ENCODE measurements around the gene ABR. TPM values are rescaled to one million over a fixed set of nuclear protein-coding genes. Genes with fewer than 3 reads are reported as not detected.
A peak's percentile ranks its signal among the peaks of the same experiment; 100 is the strongest.
"Not testable (repeated sequence)": the region's sequence is repeated elsewhere in the genome, so short reads cannot be mapped to it uniquely, and the experiment has no call there.

Gene ABR
- total RNA-seq, 6 experiments from 2014 or later = 7.4 to 21.5 (median 11.3) TPM

GRCh38 chr17:1050246-1050995 is 129.4 kb downstream of the ABR start:
- intact Hi-C loops (cut with DNase I) = loop anchor here in 1 of 2 donors (10.0 kb wide), 1 partner anchor 256 kb away; no protein-coding TSS in a partner anchor
- TF ChIP-seq, protein P1, sequence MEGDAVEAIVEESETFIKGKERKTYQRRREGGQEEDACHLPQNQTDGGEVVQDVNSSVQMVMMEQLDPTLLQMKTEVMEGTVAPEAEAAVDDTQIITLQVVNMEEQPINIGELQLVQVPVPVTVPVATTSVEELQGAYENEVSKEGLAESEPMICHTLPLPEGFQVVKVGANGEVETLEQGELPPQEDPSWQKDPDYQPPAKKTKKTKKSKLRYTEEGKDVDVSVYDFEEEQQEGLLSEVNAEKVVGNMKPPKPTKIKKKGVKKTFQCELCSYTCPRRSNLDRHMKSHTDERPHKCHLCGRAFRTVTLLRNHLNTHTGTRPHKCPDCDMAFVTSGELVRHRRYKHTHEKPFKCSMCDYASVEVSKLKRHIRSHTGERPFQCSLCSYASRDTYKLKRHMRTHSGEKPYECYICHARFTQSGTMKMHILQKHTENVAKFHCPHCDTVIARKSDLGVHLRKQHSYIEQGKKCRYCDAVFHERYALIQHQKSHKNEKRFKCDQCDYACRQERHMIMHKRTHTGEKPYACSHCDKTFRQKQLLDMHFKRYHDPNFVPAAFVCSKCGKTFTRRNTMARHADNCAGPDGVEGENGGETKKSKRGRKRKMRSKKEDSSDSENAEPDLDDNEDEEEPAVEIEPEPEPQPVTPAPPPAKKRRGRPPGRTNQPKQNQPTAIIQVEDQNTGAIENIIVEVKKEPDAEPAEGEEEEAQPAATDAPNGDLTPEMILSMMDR (IDR thresholded peaks at IDR 0.05) = no peak
- no peak for TF ChIP-seq POLR2A (IDR thresholded peaks at IDR 0.05)
- H3K27me3 ChIP-seq = no peaks in the 10 kb centered on the region
- no peak overlapping the region for H3K4me3 ChIP-seq
- peaks cover 0 to 3% (median 0%) of the 10 kb centered on the region in 4 donors for H3K36me3 ChIP-seq
- no peaks in the 10 kb centered on the region for H3K4me1 ChIP-seq
- DNase-seq = peak in 1 of 3 donors; percentile 39
- H3K9me3 ChIP-seq = no peaks in the 10 kb centered on the region
- H3K27ac ChIP-seq = no peak overlapping the region
- peak in 2 of 4 donors; percentile 5 to 7 for ATAC-seq
- WGBS (ENCODE audit: insufficient coverage, low coverage, low lambda C conversion rate, missing lambda C conversion rate) = 57% methylated on average over 5 of the region's 22 CpGs

- Histone ChIP-seq H3K4me3 (no peak overlapping the region), H3K27me3 (no peaks in the 10 kb centered on the region), H3K9me3 (no peaks in the 10 kb centered on the region), H3K27ac (no peak overlapping the region), H3K4me1 (no peaks in the 10 kb centered on the region), H3K36me3 (no peaks in the 10 kb centered on the region)
- WGBS (ENCODE audit: insufficient coverage, low coverage, low lambda C conversion rate, missing lambda C conversion rate) = 61% methylated on average over 8 of the region's 28 CpGs
- no peak for ATAC-seq
- peak in 1 of 3 donors; percentile 35 for DNase-seq
- intact Hi-C loops (cut with DNase I) = loop anchor here in 1 of 2 donors (10.0 kb wide), 1 partner anchor 255 kb away; no protein-coding TSS in a partner anchor
- TF ChIP-seq POLR2A (IDR thresholded peaks at IDR 0.05) = no peak
- TF ChIP-seq, protein P1 (IDR thresholded peaks at IDR 0.05) = no peak
Measured at GRCh38 chr17:1049446-1050225, 130.1 kb downstream of the ABR start.

DNA sequence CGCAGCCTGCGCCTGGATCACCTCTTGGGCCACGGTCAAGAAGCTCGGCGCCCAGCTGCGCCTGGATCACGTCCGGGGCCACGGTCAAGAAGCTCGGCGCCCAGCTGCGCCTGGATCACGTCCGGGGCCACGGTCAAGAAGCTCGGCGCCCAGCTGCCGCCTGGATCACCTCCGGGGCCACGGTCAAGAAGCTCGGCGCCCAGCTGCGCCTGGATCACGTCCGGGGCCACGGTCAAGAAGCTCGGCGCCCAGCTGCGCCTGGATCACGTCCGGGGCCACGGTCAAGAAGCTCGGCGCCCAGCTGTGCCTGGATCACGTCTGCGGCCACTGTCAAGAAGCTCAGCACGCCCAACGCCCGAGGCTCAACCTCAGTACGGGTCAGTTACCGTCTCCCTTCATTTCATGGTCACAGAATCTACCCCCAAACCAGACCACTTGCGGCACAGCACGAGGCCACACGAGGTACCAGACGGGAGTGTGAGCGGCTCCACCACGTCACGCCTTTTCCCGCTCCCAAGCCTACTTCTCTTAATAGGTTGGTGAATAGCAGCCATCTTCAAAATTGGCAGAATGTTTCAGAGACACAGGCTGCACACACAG is 131.2 kb downstream of the ABR start:
- WGBS (ENCODE audit: insufficient coverage, low coverage, low lambda C conversion rate, missing lambda C conversion rate) = 93% methylated on average over 9 of the region's 49 CpGs
- H3K27me3 ChIP-seq; H3K27ac ChIP-seq; H3K4me3 ChIP-seq; ATAC-seq; intact Hi-C loops (cut with DNase I); H3K9me3 ChIP-seq; H3K4me1 ChIP-seq; H3K36me3 ChIP-seq: not testable (repeated sequence)
- peak in 1 of 3 donors; percentile 35 for DNase-seq

- Histone ChIP-seq H3K27me3 (no peaks in the 10 kb centered on the region), H3K9me3 (no peaks in the 10 kb centered on the region), H3K36me3 (no peaks in the 10 kb centered on the region), H3K4me3 (no peak overlapping the region), H3K4me1 (no peaks in the 10 kb centered on the region), H3K27ac (no peak overlapping the region)
- 65% methylated on average over 4 of the region's 20 CpGs for WGBS (ENCODE audit: insufficient coverage, low coverage, low lambda C conversion rate, missing lambda C conversion rate)
- DNase-seq (peak in 1 of 3 donors; percentile 43), ATAC-seq (no peak)
- no peak for TF ChIP-seq POLR2A (IDR thresholded peaks at IDR 0.05)
- TF ChIP-seq, protein P1 (IDR thresholded peaks at IDR 0.05) = no peak
- intact Hi-C loops (cut with DNase I) = no loop called here
Measured at GRCh38 chr17:1047879-1048470, 131.8 kb downstream of the ABR start.

All from right lobe of liver (tissue), 6 donors.